Activated gamma-delta T cell treated with Interleukin-2 at 50 U/mL for 16 hours (primary cell): ENCODE results near the gene INMT.

Experiments
- DNase-seq: peaks from one replicate; pipeline ENCODE4 v3.0.0-alpha.2; 2020

The INMT gene

GRCh38 chr7:30754315-30754877 lies 2.5 kb downstream of the INMT start:
- no peak for DNase-seq

GRCh38 chr7:30755384-30756154 lies 3.6 kb downstream of the INMT start:
- DNase-seq = no peak

- no peak for DNase-seq
These were observed 5.4 kb downstream of the INMT start for GRCh38 chr7:30757342-30757692.

- no peak for DNase-seq
These were observed 8.7 kb downstream of the INMT start for GRCh38 chr7:30760514-30761213.

- no peak for DNase-seq
These were observed 9.6 kb downstream of the INMT start for GRCh38 chr7:30761214-30762156.

GRCh38 chr7:30764030-30764975 lies 12.4 kb downstream of the INMT start:
- no peak for DNase-seq

GRCh38 chr7:30765408-30765807 lies 13.5 kb downstream of the INMT start:
- no peak for DNase-seq

GRCh38 chr7:30770845-30771173 lies 18.9 kb downstream of the INMT start:
- no peak for DNase-seq

- peak; percentile 54 for DNase-seq
These were observed 19.4 kb downstream of the INMT start, which contains the start of gene MINDY4 for GRCh38 chr7:30771174-30771879. MINDY4 (plus strand) TSS chr7:30771417; CDS start chr7:30771494, 77 bp downstream.

- no peak for DNase-seq
These were observed 20.0 kb downstream of the INMT start for GRCh38 chr7:30771880-30772425.

- DNase-seq = no peak
These were observed 21.0 kb downstream of the INMT start for GRCh38 chr7:30772984-30773383.

- no peak for DNase-seq
These were observed 24.1 kb downstream of the INMT start for GRCh38 chr7:30775992-30776391.

- DNase-seq = no peak
These were observed 25.0 kb downstream of the INMT start for GRCh38 chr7:30776971-30777370.

- no peak for DNase-seq
These were observed 26.5 kb downstream of the INMT start for GRCh38 chr7:30778255-30779025.

GRCh38 chr7:30779574-30779973 lies 27.6 kb downstream of the INMT start:
- DNase-seq = no peak

GRCh38 chr7:30780941-30781340 lies 29.0 kb downstream of the INMT start:
- DNase-seq = no peak

GRCh38 chr7:30782690-30783089 lies 30.8 kb downstream of the INMT start:
- DNase-seq = no peak

GRCh38 chr7:30785786-30786185 lies 33.9 kb downstream of the INMT start:
- DNase-seq = no peak

GRCh38 chr7:30787486-30787885 lies 35.6 kb downstream of the INMT start:
- DNase-seq = no peak
